ENCODE measurements around the gene TREML4.
"Not testable (repeated sequence)": the region's sequence is repeated elsewhere in the genome, so short reads cannot be mapped to it uniquely, and the experiment has no call there.

- not testable (repeated sequence) for TF ChIP-seq CTCF, POLR2A (IDR thresholded peaks at IDR 0.05)
Measured at GRCh38 chr6:41189046-41189445, 39.1 kb upstream of the TREML4 start.
